EL (cell line): Measurements from ENCODE around the gene UBE2V1.
A peak's percentile ranks its signal among the peaks of the same experiment; 100 is the strongest.
"Not testable (repeated sequence)": the region's sequence is repeated elsewhere in the genome, so short reads cannot be mapped to it uniquely, and the experiment has no call there.

Experiments used
- DNase-seq: peaks from one replicate; pipeline ENCODE4 v3.0.0-alpha.2; 2016

The UBE2V1 gene

GRCh38 chr20:50136822-50137599 is 24.1 kb upstream of the UBE2V1 start:
- DNase-seq, result peak; percentile 68

DNA sequence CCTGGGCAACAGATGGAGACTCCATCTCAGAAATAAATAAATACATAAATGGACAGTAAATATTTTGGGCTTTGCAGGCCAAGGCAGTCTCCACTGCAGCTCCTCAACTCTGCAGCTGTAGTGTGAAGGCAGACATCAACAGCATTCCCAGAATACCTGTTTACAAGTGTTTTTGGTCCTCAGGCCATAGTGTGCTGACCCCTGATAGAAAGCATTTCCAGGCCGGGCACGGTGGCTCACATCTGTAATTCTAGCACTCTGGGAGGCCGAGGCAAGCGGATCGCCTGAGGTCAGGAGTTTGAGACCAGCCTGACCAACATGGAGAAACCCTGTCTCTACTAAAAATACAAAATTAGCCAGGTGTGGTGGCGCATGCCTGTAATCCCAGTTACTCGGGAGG is 22.2 kb upstream of the UBE2V1 start:
- not testable (repeated sequence) for DNase-seq

- no peak for DNase-seq
Measured at GRCh38 chr20:50133474-50134217, 20.7 kb upstream of the UBE2V1 start.

- no peak for DNase-seq
Measured at GRCh38 chr20:50133041-50133440, 20.1 kb upstream of the UBE2V1 start.

- DNase-seq, result peak; percentile 50
Measured at GRCh38 chr20:50130995-50131394, 18.0 kb upstream of the UBE2V1 start.

DNA sequence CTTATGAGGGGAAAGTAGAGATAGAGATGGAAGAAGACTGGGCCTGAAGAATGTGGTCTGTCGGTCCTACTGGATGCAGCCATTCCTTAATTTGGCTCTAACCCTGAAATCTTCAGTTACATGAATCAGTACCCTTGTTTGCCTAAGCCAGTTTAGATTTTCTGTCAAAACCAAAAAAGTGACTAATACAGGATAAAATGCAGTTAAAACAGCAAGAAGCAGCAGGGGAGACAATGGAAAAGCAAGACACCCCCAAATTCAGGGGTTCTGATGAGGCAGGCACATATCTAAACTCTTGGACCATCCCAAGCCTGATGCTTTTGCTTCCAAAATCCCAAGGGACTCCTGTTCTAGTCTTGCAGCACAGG is 17.4 kb upstream of the UBE2V1 start:
- no peak for DNase-seq

DNA sequence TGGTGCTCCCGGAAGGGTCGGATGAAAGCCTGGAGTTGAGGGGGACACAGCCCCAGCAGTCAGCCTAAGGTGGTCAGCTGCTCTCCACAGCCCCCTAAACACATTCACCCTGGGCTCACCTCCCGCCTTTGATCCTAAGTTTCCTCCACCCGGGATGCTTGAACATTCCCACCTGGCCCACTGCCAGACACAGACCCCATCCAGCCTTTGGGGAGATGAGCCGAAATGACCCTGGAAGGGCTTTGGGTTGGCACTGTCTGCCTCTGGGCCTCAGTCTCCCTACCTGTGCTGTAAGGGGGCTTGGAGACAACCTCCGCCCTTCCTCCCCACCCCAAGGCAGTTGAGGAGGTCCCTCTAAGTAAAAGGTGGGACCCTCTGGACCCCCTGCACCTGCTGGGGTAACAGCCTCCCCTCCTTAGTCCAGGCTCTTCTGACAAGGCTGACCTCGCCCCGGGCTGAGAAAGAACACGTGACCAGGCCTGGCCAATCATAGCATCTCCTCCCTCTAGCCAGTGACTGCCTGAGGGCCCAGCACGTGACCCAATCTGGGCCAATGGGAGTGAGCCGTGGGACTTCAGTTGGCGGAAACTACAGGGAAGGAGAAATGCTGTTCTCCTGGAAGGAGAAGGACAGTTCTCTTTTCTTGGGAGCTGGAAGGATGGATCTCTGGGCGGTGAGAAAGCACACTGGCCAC is 16.9 kb upstream of the UBE2V1 start:
- DNase-seq, result no peak

DNA sequence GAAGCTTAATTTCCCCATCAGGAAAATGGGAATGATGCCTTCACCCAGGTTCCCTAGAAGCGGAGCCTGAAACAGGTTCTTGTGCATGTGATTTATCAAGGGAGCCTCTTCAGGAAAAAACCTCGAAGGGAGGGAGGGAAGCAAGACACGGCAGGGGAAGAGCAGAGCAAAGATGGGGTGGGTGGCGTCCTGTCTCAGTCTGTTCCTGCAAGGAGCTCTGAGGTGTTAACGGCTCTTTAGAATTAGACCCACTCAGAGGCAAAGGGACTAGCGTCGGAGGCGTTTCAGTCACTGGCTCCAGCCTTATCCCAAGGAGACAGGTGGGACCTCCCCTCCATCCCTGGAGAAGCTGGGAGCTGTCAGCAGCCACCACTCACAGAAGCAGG is 15.6 kb upstream of the UBE2V1 start:
- DNase-seq, result no peak

DNA sequence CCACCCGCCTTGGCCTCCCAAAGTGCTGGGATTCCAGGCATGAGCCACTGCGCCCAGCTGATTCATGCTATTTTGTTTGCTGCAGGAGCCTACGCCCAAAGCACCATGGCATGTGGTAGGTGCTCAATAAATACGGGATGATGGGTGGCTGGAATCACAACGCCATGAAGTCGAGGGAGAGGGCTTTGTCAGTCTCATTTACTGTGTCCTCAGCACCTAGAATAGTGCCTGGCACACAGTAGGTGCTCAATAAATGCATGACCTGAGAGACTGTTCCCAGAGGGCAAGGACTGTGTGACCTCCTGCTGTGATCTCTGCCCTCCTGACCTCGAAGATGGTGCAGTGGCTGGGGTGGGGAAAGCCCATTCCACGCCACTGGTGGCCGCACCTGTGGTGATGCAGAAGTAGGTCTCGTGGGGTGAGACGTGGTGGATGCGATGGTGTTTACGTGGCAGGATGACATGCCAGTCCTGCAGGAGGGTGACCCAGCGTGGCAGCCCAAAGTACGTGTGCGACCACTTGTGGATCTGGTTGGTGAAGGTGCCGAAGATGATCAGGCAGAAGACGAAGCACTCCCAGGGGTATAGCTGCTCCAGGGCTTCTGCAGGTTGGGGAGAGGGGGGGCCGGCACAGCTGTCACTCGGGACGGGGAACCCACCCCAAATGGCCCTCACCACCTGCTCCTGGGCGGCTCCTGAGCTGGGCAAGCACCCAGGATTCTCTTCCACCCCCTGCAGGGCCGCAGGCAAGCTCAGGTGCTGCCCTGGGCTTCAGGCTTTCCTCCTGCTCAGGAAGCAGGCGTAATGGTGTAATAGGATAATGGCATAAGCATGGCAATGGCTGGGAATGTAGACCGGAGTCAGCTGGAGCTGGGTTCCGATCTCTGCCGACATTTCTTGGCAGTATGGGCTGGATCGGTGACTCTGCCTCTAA is 14.9 kb upstream of the UBE2V1 start:
- DNase-seq, result no peak

DNA sequence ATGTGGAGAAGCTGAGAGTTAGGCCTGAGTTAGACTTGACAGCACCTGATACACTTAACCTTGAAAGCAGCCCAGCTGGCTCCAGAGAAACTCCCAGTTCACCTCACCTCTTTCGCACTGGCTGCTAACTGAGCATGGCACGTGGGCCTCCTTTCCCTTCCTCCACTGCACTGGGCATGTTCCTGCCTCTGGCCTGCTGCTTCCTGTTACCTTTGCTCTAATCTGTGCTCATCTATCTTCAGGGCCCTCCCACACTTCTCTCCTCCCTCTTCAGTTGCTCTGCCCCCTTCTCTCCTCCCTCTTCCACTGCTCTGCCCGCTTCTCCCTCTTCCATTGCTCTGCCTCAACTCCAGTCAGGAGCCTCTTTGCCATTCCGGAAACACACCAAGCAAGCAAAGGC is 13.7 kb upstream of the UBE2V1 start:
- DNase-seq, result no peak

DNA sequence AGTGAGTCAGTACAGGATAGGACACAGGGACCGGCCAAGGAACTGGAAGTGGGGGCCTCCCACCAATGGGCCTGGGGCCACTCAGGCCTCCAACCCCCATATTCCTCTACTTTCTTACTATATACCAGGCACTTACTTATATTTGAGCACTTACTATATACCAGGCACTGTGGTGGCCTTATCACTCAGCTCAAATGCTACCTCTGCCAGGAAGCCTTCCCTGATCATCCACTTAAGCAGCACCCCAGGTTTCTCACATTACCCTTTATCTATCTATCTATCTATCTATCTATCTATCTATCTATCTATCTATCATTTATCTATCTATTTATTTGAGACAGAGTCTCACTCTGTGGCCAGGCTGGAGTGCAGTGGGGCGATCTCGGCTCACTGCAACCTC is 12.3 kb upstream of the UBE2V1 start:
- no peak for DNase-seq

DNA sequence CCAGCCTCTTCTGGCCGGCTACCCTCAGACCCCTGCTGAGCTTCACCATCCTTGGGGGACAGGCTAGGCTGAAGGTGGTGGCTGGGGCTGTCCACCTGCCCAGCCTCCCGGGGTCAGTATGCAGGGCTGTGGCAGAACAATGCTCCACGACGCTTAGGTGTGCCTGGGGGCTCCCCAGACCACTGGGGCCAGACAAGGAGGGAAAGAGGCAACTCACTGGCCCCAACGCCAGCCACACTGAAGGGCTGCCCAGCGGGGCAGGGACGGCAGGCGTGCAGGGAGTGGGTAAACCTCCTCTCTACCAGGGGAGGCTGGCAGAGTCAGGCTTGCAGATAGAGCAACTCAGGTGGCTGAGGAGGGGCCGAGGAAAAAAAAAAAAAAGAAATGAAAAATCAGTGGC is 11.5 kb upstream of the UBE2V1 start:
- no peak for DNase-seq

DNA sequence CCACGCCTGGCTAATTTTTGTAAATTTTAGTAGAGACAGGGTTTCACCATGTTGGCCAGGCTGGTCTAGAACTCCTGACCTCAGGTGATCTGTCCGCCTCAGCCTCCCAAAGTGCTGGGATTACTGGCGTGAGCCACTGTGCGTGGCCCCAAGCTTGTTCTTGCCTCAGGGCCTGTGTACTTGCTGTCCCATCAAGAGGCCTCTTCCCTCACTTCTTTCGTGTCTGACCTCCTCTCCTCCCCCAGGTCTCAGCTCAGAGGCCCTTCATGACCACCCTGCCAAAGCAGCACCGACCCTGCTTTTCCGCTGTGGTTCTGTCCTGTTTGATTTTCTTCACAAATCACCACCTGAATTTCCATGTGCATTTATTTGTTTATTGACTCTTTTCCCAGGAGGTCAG is 10.5 kb upstream of the UBE2V1 start:
- no peak for DNase-seq

GRCh38 chr20:50122763-50123162 is 9.8 kb upstream of the UBE2V1 start:
- no peak for DNase-seq

DNA sequence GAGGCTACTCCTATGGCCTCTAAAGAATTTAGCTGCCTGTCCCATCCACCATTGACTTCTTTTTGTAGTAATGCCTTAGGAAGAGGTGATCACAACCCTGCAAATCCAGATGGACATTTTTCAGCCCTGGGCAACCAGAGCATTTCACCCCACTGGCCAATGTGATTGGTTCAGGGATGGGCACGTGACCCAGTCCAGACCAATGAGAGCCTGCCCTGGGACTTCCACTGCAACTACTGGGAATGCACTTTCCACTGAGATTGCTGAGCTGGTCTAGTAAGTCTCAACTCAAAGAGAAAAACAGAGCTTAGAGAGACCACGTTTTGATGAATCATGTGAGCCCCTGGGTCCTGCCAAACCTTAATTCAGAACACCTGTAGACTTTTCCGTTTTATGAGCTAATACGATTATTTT is 8.9 kb upstream of the UBE2V1 start:
- DNase-seq, result peak; percentile 58

GRCh38 chr20:50120935-50121693 is 8.2 kb upstream of the UBE2V1 start:
- DNase-seq, result peak; percentile 62

DNA sequence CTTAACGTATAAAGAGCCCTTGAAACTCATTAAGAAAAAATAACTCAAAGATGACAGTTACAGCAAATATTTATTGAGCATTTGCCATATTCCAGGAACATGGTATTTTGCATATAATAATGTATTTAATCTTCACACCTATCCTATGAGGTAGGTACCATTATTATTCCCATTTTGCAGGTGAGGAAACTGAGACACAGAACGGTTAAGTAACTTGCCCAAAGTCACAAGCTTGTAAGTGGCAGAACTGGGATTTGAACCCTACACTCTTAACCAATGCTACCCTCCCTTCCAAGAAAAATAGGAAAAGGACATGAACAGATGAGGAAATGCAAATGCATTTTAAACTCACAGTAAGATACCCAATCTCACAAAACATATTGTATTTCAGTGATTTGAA is 5.3 kb upstream of the UBE2V1 start:
- DNase-seq, result no peak

DNA sequence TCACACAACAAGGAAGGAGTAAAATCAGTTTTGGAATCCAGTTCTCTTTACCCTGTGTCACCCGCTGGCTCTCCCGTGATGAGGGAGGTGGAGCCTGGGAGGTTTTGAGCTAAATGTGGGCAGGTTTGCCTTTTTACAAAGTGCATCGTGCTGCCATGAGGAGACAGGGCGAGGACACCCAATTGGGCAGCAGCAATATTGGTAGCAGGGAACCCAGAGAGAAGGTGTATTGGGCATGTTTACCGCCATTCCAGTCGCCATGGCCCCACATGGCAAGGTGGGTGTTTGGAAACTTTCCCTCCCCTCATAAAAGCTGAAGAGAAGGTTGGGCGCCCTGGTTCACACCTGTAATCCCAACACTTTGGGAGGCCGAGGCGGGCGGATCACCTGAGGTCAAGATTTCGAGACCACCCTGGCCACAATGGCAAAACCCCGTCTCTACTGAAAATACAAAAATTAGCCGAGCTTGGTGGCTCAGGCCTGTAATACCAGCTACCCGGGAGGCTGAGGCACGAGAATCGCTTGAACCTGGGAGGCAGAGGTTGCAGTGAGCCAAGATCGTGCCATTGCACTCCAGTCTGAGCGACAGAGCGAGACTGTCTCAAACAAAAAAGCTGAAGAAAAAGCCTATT is 3.5 kb upstream of the UBE2V1 start:
- no peak for DNase-seq

DNA sequence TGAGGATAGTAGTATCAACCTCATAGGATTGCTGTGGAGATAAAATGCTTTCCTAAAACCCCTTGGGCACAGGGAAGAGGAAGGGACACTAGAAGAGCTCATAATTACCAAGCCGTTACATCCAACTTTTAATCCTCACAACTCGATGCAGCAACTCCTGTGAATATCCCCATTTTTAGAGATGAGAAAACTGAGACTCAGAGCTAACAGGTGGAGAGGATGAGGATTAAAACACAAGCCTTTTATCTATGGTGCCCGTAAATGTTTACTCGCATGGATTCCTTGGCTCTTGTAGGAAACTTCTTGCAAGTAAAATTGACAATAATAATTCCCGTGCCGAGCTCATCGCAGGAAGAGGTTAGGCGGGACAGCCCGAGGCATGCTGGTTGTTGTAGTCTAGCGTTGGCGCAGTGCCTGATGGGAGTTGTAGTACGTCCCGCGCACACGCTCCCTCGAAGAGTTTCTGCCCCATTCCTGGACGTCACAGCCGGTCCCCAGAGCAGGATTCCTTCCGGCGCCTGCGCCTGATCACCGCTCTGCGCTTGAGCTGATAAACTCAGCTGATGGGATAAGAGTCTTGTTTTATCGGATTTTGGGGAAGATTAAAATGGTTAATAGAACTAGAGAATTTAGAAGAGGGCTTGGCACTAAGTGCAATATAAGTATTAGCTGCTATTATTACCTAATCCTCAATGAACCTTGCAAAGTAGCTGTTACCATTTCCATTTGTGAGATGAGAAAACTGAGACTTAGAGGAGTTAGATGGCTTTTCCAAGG is 2.8 kb upstream of the UBE2V1 start:
- DNase-seq, result peak; percentile 97

DNA sequence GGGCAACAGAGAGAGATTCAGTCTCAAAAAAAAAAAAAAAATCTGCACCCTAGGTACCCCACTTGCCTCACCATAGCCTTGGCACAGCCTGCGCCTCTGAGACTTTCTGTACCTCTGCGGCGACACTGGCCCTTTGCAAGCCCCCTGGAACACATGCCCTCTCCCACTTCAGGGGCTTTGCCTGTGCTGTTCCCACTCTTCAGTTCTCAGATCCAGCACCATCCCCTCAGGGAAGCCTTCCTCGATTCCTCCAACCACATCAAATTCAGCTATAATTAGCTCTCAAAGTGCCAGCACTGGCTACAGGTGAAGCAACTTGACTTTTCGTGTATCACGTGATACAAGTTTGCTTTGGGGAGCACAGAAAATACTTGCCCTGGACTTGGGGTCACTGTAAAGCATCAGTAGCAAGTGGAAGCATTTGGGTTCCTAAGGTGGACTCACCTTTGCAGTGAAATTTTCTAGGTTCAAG is 2.1 kb upstream of the UBE2V1 start:
- no peak for DNase-seq
